HG02884 (cell line): Measurements from ENCODE around the gene OR4D1.

Experiments used
- ATAC-seq: cut with Tn5 transposase; IDR thresholded peaks from one replicate; pipeline ENCODE4 v1.9.1; 2021; ENCODE audit warnings: mild to moderate bottlenecking, moderate library complexity; ENCODE audit not compliant: unreplicated experiment

OR4D1 gene

GRCh38 chr17:58192612-58193011 lies 44.4 kb downstream of the OR4D1 start, which contains the start of gene EPX:
TSS of gene EPX (plus strand) at chr17:58192726. CDS start at chr17:58192847, 121 bp downstream.
- ATAC-seq: no peak

GRCh38 chr17:58193641-58194255 lies 45.6 kb downstream of the OR4D1 start:
- no peak for ATAC-seq

GRCh38 chr17:58195518-58196123 lies 47.4 kb downstream of the OR4D1 start:
- no peak for ATAC-seq

GRCh38 chr17:58196610-58197009 lies 48.4 kb downstream of the OR4D1 start:
- ATAC-seq: no peak

GRCh38 chr17:58200024-58200633 lies 51.9 kb downstream of the OR4D1 start:
- no peak for ATAC-seq

- ATAC-seq: no peak
Observed at GRCh38 chr17:58202859-58203258, 54.7 kb downstream of the OR4D1 start.

GRCh38 chr17:58204796-58205195 lies 56.6 kb downstream of the OR4D1 start:
- ATAC-seq: no peak

GRCh38 chr17:58205936-58206335 lies 57.8 kb downstream of the OR4D1 start:
- ATAC-seq: no peak

GRCh38 chr17:58207451-58207850 lies 59.3 kb downstream of the OR4D1 start:
- ATAC-seq: no peak

- ATAC-seq: no peak
Observed at GRCh38 chr17:58208344-58208743, 60.2 kb downstream of the OR4D1 start.
